Embryonic facial prominence (tissue), 1 donor: ENCODE measurements around the gene IRS2.
"Not testable (repeated sequence)": the region's sequence is repeated elsewhere in the genome, so short reads cannot be mapped to it uniquely, and the experiment has no call there.

Experiments used
- DNase-seq: peaks from one replicate; pipeline ENCODE4 v3.0.0-alpha.2; 2016; ENCODE audit errors: extremely low spot score

The IRS2 gene, protein sequence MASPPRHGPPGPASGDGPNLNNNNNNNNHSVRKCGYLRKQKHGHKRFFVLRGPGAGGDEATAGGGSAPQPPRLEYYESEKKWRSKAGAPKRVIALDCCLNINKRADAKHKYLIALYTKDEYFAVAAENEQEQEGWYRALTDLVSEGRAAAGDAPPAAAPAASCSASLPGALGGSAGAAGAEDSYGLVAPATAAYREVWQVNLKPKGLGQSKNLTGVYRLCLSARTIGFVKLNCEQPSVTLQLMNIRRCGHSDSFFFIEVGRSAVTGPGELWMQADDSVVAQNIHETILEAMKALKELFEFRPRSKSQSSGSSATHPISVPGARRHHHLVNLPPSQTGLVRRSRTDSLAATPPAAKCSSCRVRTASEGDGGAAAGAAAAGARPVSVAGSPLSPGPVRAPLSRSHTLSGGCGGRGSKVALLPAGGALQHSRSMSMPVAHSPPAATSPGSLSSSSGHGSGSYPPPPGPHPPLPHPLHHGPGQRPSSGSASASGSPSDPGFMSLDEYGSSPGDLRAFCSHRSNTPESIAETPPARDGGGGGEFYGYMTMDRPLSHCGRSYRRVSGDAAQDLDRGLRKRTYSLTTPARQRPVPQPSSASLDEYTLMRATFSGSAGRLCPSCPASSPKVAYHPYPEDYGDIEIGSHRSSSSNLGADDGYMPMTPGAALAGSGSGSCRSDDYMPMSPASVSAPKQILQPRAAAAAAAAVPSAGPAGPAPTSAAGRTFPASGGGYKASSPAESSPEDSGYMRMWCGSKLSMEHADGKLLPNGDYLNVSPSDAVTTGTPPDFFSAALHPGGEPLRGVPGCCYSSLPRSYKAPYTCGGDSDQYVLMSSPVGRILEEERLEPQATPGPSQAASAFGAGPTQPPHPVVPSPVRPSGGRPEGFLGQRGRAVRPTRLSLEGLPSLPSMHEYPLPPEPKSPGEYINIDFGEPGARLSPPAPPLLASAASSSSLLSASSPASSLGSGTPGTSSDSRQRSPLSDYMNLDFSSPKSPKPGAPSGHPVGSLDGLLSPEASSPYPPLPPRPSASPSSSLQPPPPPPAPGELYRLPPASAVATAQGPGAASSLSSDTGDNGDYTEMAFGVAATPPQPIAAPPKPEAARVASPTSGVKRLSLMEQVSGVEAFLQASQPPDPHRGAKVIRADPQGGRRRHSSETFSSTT (N-terminal part only)

DNA sequence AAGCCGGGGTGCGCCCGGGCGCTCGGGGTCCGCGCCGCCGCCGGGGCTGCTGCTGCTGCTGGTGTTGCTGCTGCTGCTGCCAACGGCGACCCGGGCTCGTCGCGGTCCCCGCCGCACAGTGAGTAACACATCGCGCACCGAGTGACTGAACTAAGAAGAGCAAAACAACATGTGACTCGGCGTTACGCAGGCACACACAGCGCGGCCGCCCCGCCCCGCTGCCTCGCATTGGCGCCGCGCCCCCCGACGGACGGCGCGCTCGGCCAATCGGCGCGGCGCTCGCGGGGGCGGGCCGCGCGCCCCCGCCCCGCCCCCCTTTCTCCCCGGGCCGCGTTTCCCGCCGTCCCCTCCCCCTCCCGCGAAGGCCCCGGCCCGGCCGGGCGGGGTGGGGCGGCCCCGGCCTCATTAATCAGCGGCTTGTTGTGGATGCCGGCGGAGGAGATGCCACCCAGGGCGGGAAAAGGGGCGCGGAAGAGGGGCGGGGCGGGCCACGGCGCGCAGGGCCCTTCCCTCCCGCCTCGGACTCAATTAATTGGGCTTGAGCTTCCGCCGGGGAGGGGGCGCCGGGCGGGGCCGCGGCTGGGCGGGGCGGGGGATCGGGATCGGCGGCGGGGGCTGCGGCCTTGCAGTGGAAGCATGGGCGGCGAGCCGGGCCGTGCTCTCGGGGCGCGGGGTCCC lies at the start of gene IRS2:
IRS2 (minus strand) TSS at position 127 of the 678 bp plus-strand sequence. CDS start 530 bp downstream, outside the sequence.
- peak; percentile 85 for DNase-seq

DNA sequence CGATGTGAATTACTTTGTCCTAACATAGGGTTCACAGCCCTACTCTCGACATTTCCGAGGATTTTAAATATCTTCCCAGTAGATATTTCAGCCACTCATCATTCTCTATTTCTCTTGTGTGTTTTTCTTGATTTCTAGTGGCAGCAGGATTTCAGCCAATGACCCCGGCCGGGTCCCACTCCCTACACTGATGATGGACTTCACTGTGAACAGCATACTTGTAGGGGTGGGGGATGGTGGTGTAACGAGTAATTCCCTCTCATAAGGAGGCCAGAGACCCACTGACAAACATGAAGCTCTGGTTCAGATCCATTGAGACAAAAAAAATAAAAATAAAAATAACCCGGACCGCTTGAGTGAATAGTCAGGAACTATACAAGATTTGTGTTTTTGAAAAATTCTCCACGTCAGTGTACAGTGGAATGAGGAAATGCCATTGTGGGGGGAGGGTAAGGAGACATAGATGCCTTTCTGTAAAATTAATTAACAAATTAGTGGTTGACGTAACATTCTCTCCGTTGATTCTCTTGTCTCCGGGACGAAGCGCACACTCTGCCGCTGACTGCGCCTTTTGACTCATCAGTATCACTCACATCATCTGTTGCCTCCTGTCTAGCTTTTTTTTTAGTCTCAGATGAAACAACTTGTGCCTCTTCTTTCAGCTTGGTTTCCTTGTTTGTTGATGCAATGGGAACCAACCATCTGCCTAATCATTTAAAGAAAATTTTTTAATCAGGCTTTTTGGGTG lies 48.8 kb upstream of the IRS2 start:
- DNase-seq, result no peak

DNA sequence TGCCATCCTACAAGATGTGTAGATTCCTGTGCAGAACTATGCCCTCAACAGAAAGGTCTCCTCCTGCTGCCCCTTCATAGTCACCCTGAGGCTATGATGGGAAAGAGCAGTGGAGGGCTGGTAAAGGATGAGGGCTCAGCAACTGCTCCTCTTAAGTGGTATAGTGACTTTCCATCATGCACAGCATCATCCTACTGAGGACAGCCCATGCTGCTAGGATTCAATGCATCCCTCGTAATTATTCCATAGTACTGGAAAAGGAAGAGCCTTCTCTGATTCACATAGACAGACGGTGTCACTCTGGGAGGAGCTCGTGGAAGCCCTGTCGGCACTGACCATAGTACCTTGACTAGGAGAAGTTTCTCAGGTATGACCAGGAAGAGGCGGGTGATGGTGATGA lies 47.6 kb upstream of the IRS2 start:
- no peak for DNase-seq

DNA sequence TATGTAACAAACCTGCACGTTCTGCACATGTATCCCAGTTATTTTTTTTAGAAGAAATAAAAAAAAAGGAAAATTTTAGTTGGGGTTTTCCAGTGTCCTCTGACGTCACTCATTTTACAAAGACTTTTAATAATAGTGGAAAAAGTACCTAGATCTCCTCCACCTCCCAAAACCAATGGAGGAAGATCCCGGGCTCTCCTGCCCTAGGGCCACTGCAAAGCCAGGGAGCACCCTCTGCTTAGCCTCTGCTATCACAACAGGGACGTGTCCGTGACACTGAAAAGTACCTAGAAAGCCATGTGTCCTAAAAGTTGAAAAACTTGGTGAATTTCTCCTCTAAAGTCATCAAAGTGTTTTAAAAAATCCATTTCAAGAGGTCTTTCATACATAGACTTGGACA lies 46.7 kb upstream of the IRS2 start:
- no peak for DNase-seq

DNA sequence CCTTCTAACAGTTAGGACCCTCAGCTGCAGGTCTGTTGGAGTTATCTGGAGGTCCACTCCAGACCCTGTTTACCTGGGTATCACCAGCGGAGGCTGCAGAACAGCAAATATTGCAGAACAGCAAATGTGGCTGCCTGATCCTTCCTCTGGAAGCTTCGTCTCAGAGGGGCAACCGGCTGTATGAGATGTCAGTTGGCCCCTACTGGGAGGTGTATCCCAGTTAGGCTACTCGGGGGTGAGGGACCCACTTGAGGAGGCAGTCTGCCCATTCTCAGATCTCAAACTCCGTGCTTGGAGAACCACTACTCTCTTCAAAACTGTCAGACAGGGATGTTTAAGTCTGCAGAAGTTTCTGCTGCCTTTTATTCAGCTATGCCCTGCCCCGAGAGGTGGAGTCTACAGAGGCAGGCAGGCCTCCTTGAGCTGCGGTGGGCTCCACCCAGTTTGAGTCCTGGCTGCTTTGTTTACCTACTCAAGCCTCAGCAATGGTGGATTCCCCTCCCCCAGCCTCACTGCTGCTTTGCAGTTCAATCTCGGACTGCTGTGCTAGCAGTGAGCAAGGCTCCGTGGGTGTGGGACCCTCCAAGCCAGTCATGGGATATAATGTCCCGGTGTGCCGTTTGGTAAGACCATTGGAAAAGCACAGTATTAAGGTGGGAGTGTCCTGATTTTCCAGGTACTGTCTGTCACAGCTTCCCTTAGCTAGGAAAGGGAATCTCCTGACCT lies 42.4 kb upstream of the IRS2 start:
- DNase-seq, result not testable (repeated sequence)

DNA sequence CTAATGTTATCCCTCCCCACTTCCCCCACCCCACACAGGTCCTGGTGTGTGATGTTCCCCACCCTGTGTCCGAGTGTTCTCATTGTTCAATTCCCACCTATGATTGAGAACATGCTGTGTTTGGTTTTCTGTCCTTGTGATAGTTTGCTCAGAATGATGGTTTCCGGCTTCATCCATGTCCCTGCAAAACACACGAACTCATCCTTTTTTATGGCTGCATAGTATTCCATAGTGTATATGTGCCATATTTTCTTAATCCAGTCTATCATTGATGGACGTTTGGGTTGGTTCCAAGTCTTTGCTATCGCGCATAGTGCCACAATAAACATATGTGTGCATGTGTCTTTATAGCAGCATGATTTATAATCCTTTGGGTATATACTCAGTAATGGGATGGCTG lies 36.8 kb upstream of the IRS2 start:
- not testable (repeated sequence) for DNase-seq

DNA sequence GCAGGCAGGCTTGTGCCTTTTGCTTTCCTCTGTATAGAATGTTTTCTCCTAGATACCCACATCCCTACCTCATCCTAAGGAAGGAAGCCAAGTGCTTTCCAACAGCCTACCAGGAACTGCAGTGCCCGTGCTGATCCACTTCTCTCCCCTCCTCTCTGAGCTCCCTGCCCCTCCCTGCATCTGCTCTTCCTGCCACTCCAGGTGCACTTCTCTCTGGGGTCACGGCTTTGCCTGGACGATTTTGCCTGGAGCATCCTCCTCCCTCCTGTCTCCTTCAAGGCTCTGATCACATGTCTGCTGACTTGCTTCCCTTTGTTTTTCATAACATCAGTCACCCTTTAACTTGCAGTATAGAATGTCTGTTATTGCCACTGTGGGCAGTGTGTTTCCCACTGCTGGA lies 34.7 kb upstream of the IRS2 start:
- no peak for DNase-seq

DNA sequence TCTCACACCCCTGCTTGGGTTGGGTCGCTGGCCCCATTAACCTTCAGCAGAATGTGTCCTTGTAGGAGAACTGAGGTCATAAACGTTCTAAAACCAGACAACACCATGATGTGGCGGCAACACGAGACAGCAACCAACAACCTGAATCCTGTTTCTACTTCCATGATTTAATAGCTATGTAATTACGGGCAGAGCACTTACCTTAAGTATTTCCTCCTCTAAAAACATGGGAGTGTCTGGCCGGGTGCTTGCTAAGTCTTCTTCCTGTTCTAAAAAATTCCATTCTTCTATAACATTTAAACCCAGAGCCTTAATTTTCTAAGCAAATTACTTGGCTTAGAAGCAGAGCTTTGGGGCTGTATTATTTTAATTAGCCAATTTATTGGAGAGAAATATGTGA lies 33.5 kb upstream of the IRS2 start:
- no peak for DNase-seq

DNA sequence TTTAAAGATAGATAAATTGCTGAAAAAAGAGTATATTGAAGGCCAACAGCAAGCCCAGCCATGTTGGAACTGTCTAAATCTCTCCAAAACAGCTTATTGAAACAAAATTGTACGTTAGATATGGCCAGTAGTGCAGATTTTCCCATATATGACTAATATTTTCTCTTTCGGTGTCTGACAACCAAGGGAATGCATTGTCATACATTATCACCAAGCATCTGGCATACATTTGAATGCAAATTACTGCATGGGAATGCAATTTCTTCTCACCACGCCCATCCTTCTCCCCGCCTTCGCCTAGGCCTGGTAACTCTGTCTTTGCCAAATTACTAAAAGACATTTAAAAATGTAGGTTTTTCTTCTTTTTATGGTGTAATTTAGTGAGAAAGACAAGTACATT lies 32.5 kb upstream of the IRS2 start:
- DNase-seq, result peak; percentile 19

DNA sequence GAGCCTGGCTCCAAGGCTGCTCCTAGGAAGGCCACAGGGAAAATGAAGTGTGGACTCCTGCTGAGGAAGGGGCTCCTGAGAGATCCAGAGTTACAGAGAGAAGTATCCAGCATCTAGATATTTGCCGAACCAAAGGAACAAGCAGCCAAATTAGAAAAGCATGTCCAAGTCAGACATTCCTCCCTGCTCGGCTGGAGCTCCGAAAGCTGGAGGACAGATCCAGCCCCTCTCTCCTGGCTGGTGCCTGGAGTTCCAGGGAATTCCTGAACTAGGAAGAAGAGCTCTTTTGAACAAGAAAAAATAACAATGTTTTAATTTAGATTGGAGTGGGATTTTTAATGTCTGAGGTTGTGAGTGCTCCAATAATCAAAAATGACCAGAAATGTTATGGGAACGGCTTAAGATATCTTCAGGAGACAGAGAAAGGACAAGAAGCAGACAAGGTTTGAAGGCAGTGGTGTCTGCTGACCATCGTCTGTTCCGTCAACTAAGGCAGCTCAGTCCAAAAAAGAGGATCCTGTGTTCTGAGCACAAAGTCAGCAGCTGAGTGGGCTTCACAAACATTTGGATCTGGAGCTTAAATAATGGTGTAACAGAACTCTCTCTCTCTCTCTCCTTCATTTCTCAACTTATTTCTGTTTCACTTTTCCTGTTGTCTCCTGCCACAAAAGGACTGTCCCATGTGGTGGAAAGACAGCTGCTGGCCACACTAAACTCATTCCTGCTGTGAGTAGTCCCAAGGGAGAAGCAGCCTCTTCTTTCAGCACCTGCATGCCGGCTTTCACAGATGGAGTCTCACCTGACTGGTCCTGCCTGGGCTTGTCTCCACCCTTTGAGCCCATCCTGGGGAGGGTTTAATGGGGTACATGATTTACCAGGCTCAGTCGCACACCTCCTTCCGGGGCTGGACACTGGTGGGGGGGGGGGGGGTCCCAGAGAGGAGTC lies 31.5 kb upstream of the IRS2 start:
- no peak for DNase-seq

DNA sequence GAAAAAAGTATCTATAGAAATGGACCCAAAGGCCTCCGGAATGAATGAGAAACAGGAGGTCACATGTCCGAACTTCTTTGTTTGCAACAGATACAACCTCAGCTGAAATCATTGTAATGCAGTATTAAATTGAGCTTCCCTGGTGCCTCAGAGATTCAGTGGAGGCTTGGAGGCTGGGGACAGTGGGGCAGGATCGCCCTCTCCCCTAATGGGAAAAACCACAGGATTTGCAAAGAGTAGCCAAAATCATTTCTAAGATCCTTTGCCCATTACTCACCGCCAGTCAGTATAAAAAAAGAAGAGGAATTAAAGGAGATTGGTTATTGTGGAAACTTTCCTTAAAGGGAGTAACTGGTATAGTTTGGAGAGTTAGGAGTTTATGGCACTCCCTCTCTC lies 30.4 kb upstream of the IRS2 start:
- DNase-seq, result no peak

DNA sequence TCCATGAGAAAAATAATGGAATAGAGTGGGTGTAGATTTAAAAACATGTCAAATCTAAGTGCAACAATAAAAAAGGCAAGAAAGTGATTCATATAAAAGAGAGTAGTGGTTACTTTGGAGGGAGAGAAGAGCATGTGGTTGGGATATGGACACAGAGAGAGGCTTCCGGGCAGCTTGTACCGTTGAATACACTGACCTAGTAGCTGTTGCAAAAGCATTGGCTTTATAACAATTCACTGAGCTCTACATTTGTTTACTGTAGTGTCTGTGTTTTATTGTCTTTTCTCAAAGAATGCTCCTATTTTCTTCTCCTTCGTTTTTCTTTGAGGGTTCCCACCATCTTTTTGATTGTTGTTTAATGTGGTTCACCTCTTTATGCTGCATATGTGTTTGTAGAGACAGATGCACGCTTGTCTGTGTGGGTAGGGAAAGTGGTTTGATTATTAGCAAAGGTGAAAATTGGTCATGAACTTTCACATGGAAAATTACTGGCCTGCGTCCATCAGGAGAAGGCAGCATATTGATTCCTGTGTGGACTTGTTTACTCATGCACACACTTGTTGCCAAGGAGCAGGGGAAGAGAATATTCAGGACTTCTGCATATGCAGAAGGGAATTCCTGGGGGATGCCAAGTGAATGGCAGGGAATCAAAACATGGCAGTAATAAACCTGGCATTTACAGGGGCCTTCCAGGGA lies 29.9 kb upstream of the IRS2 start:
- DNase-seq, result no peak

DNA sequence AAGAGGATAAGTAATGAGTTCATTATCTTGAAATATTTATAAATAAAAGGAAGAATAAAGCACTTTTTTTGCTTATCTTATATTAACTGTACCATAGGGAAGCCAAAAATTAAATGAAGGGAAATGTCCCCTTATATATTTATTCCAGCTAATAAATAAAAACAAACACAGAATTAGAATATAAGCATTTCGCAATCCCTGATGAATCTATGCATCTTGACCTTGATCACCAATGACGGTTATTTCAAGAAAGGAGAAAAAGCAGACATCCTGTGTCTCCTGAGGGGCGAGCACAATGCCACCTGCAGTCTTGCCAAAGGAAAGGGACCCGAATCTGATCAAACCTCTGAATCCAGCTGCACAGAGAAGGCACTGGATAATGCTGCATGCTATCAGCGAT lies 29.3 kb upstream of the IRS2 start:
- no peak for DNase-seq

DNA sequence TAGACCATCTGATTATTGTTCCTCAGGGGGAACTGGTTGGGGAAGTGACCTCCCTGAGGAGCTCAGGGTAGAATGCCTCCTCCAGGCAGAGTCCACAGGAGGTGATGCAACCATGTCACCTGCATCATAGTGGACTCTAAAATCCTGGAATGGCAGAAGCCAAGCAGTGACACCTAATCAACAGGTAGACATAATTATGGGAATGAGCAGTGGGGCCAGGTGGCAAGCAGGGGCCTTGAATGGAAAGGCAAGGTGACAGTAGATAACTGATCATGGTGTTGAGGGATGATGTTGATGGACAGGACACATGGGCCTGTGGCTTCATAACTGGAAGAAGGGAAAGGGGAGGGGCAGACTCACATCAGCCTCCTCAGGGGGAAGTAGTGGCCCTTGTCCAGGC lies 27.3 kb upstream of the IRS2 start:
- no peak for DNase-seq

DNA sequence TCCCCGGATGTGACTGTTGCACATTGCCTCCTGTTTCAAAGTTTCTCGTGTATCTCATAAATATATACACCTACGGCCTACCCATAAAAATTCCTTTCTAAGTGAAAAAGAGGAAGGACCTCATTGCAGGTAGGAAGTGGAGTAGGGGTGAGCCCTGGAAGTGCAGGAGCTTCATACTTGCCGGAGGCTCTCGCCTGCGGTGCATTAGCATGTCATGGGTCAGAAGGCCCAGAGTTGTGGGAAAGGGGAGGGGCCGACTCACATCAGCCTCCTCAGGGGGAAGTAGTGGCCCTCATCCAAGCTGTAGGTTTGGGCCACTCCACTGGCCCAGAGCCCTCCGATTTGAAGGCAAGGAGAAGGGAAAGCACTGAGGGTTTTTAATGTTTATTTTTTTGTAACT lies 26.0 kb upstream of the IRS2 start:
- no peak for DNase-seq

DNA sequence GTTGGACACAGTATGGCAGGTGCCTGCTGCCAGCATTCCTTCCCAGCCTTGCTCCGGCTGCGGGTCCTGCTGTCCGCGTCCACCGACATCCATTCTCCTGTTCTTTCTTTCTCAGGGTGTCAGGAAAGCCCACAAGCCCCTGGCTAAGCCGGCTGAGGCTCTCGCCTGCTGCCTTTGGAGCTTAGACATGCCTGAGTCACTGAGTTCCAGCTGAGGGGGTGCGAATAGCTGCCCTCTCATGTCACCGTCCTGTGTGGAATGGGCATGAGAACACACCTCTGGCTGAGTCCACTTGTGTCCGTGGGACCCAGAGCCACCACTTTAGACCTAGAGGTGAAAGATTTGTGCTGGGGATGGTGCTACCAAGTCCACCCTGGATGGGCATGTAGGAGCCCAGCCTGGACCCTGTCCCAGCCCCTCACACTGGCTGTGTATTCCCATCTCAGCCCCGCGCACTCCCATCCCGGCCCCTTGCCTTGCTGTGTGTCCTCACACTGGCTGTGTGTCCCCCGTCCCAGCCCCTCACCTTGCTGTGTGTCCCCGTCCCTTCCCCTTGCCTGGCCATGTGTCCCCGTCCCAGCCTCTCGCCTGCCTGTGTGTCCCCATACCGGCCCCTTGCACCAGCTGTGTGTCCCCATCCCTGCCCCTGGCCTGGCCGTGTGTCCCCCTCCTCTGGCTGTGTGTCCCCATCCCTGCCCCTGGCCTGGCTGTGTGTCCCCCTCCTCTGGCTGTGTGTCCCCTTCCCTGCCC lies 24.6 kb upstream of the IRS2 start:
- no peak for DNase-seq

DNA sequence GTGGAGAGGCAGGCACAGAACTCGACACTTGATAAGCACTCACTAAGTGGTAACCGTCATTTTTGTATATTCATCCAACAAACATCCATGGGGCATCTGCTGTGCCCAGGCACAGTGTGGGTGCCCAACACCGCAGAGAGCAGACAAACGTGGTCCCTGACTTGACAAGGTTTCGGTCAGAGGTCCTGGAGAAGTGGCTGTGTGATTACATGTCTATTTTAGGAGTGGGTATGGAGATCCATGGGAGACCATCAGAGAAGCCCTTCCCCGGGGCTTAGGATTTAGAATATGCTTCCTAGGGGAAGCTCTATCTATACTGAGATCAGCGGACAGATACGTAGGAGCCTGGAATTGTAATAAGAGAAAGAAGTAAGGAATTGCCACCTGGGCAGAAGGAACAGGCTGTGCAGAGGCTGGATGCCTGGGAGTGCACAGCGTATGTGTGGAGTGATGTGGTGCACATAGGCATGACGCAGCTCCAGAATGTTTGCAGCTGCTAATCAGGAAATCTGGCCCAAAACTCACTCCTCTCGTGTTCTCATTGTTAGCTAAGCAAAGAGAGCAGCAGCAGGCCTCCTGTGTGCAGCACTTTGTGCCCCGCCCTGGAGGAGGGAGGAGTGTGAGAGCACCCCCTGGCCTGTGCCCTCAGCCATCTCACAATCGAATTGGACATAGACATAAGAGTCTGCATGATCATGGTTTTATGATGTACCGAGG lies 23.0 kb upstream of the IRS2 start:
- no peak for DNase-seq
